Endodermal cell (in vitro differentiated cells): ENCODE measurements around the gene TCP10L. TPM values are rescaled to one million over a fixed set of nuclear protein-coding genes. Genes with fewer than 3 reads are reported as not detected.

Experiments used
- DNase-seq: peaks from one replicate; pipeline ENCODE4 v3.0.0-alpha.2; 2017
- H3K27ac ChIP-seq: 2 replicates; pipeline ENCODE4 v1.5.1; 2013; ENCODE audit warnings: mild to moderate bottlenecking, low read depth, low read length, moderate library complexity
- H3K27me3 ChIP-seq: 2 replicates; pipeline ENCODE4 v1.6.1; 2013; ENCODE audit warnings: mild to moderate bottlenecking, low read length, moderate library complexity; ENCODE audit not compliant: insufficient read depth, control insufficient read depth, poor library complexity, severe bottlenecking
- H3K36me3 ChIP-seq: 2 replicates; pipeline ENCODE4 v1.7.0; 2013; ENCODE audit warnings: mild to moderate bottlenecking, low read length, moderate library complexity; ENCODE audit not compliant: control insufficient read depth, insufficient read depth
- H3K4me1 ChIP-seq: one replicate; pipeline ENCODE4 v1.7.0; 2013; ENCODE audit warnings: low read length; ENCODE audit not compliant: control insufficient read depth, insufficient read depth
- H3K4me3 ChIP-seq: 2 replicates; pipeline ENCODE4 v1.5.1; 2013; ENCODE audit warnings: mild to moderate bottlenecking, low read length, moderate library complexity
- H3K9ac ChIP-seq: 2 replicates; pipeline ENCODE4 v1.6.1; 2013; ENCODE audit warnings: mild to moderate bottlenecking, low read length, moderate library complexity; ENCODE audit not compliant: poor library complexity, severe bottlenecking; ENCODE audit errors: extremely low read depth
- H3K9me3 ChIP-seq: 2 replicates; pipeline ENCODE4 v1.6.1; 2013; ENCODE audit warnings: mild to moderate bottlenecking, low read length, moderate library complexity; ENCODE audit not compliant: control insufficient read depth
- H3K27ac Mint-ChIP-seq: 2 replicates; pipeline ENCODE4 v1.8.0; 2020; ENCODE audit warnings: mixed read lengths
- H3K27me3 Mint-ChIP-seq: 2 replicates; pipeline ENCODE4 v1.8.0; 2021; ENCODE audit warnings: mild to moderate bottlenecking, mixed read lengths; ENCODE audit not compliant: insufficient read depth
- H3K36me3 Mint-ChIP-seq: 2 replicates; pipeline ENCODE4 v1.8.0; 2020; ENCODE audit warnings: low read depth, mixed read lengths
- H3K4me1 Mint-ChIP-seq: 2 replicates; pipeline ENCODE4 v1.8.0; 2020; ENCODE audit warnings: mixed read lengths
- H3K4me3 Mint-ChIP-seq: 2 replicates; pipeline ENCODE4 v1.8.0; 2020; ENCODE audit warnings: mild to moderate bottlenecking, moderate library complexity, mixed read lengths
- H3K9me3 Mint-ChIP-seq: 2 replicates; pipeline ENCODE4 v1.8.0; 2020; ENCODE audit warnings: mild to moderate bottlenecking, mixed read lengths
- CTCF ChIP-seq: fragments of 200-600 bp; sonication (generic); conservative IDR thresholded peaks from 2 replicates; pipeline ENCODE4 v1.5.0; 2021; ENCODE audit warnings: antibody characterized with exemption, mild to moderate bottlenecking
- WGBS, 2 experiments: methylation state at CpG; one replicate each; pipeline versions ENCODE4 v1.1.5 to v1.1.7; 2013; ENCODE audit warnings: missing lambda C conversion rate in 2 of 2, mixed read lengths in 1 of 2; ENCODE audit not compliant: insufficient coverage in 1 of 2, insufficient read length in 1 of 2; 5-methylcytosine and 5-hydroxymethylcytosine counted together
- total RNA-seq, 2 donors: library from RNA; stranded (reverse); fragmentation: NEBNext Ultra II Directional in 1 of 2; extraction: Animal tissue kit (Norgen Biotek cat#: 25700) in 1 of 2; gene quantifications; 2 replicates in 1 of 2; 3 replicates in 1 of 2; pipeline ENCODE4 v1.2.1, GENCODE V29; 2021

Gene TCP10L
- total RNA-seq, 2 donors from 2014 or later, result 0.95 to 1.4 TPM

- 86 to 95% methylated on average over 4 to 6 of the region's 6 CpGs for WGBS, 2 experiments
- TF ChIP-seq CTCF, result no peak
- Histone ChIP-seq H3K27me3 (no peaks in the 10 kb centered on the region), H3K36me3 (no peaks in the 10 kb centered on the region), H3K9ac (no peak overlapping the region), H3K9me3 (no peaks in the 10 kb centered on the region), H3K27ac (no peak overlapping the region), H3K4me1 (no peaks in the 10 kb centered on the region), H3K4me3 (no peak overlapping the region)
- Mint-ChIP-seq H3K9me3 (no peaks in the 10 kb centered on the region), H3K4me1 (no peaks in the 10 kb centered on the region), H3K27me3 (no peaks in the 10 kb centered on the region), H3K4me3 (no peak overlapping the region), H3K27ac (no peak overlapping the region), H3K36me3 (no peaks in the 10 kb centered on the region)
- DNase-seq, result no peak
Observed at GRCh38 chr21:32539378-32539777, 45.9 kb downstream of the TCP10L start.

GRCh38 chr21:32538147-32538792, 47.1 kb downstream of the TCP10L start:
- TF ChIP-seq CTCF, result no peak
- no peaks in the 10 kb centered on the region for H3K27me3 ChIP-seq
- H3K4me3 ChIP-seq, result no peak overlapping the region
- no peak overlapping the region for H3K27ac ChIP-seq
- Mint-ChIP-seq H3K4me3 (no peak overlapping the region), H3K36me3 (no peaks in the 10 kb centered on the region), H3K4me1 (no peaks in the 10 kb centered on the region), H3K27ac (no peak overlapping the region), H3K27me3 (no peaks in the 10 kb centered on the region), H3K9me3 (no peaks in the 10 kb centered on the region)
- H3K9ac ChIP-seq, result no peak overlapping the region
- no peaks in the 10 kb centered on the region for H3K36me3 ChIP-seq
- H3K4me1 ChIP-seq, result no peaks in the 10 kb centered on the region
- WGBS, 2 experiments, result 76 to 78% methylated on average over 6 to 11 of the region's 11 CpGs
- no peak for DNase-seq
- H3K9me3 ChIP-seq, result no peaks in the 10 kb centered on the region

GRCh38 chr21:32537569-32537881, 47.8 kb downstream of the TCP10L start:
- Mint-ChIP-seq H3K27me3 (no peaks in the 10 kb centered on the region), H3K4me1 (no peaks in the 10 kb centered on the region), H3K36me3 (no peaks in the 10 kb centered on the region), H3K9me3 (no peaks in the 10 kb centered on the region), H3K27ac (no peak overlapping the region), H3K4me3 (no peak overlapping the region)
- Histone ChIP-seq H3K27ac (no peak overlapping the region), H3K4me3 (no peak overlapping the region), H3K27me3 (no peaks in the 10 kb centered on the region), H3K9ac (no peak overlapping the region), H3K4me1 (no peaks in the 10 kb centered on the region), H3K36me3 (no peaks in the 10 kb centered on the region), H3K9me3 (no peaks in the 10 kb centered on the region)
- WGBS, 2 experiments, result 93 to 98% methylated on average over 3 of the region's 3 CpGs
- DNase-seq, result no peak
- TF ChIP-seq CTCF, result no peak
